Stimulated activated CD4-positive, alpha-beta T cell treated with anti-CD3 and anti-CD28 coated beads, Interleukin-1b, Interleukin-23, amount 100 ng/mL, for 24 hours (primary cell): ENCODE measurements around the gene SHLD2.
"Not testable (repeated sequence)": the region's sequence is repeated elsewhere in the genome, so short reads cannot be mapped to it uniquely, and the experiment has no call there.

ENCODE experiments used
- DNase-seq, 4 experiments: peaks; one replicate each; pipeline ENCODE4 v3.0.0-alpha.2; 2020; ENCODE audit warnings: low read depth in 4 of 4, low spot score in 1 of 4

The SHLD2 gene

DNA sequence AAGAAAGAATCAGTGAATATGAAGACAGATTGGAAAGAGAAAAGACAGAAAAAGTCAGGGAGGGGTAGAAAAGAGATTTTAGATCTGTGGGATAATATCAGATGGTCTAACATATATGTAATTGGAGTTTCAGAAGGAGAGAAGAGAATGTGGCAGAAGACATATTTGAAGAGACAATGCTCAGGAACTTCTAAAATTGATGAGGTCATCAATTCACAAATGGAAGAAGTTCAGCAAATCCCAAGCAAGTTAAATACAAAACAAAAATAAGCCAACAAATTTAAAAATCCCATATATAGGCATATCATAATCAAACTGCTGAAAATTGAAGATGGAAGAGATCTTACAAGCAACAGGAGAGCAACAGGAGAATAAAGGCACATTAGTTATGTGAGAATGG, 42.5 kb downstream of the SHLD2 start:
- not testable (repeated sequence) for DNase-seq

DNA sequence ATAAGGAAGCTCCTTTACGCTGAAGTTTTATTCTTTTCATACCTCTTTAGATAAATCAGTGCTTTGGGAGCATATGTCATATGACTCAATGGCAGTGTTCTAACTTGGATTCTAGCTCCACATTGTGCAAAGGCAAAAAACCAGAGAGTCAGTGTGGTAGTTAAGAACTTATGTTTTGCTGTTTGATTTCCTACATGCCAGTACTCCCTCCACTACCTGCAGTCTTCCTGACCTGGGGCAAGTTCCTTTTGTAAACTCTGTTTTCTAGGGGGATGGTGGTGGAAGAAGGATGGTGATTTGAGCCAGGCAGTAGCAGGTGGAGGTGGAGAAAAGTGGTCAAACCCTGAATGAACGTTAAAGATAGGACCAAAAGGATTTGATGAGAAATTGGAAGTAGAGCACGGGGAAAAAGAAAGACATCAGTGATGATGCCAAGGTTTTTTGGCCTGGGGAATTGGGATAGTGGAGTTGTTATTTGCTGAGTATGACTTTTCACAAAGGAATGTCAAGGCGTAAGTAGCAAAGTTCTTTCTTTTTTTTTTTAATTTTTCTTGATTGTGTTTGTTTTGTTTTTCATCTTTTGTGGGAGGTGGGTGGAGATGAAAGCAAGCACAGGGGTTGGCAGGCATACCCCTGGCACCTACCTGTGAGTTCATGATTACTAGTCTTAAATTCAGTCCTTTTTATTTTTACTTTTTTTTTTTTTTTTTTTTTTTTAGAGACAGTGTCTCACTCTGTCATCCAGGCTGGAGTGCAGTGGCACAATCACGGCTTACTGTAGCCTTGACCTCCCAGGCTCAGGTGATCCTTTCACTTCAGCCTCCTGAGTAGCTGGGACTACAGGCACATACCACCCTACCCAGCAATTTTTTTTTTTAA, 47.5 kb downstream of the SHLD2 start:
- not testable (repeated sequence) for DNase-seq

DNA sequence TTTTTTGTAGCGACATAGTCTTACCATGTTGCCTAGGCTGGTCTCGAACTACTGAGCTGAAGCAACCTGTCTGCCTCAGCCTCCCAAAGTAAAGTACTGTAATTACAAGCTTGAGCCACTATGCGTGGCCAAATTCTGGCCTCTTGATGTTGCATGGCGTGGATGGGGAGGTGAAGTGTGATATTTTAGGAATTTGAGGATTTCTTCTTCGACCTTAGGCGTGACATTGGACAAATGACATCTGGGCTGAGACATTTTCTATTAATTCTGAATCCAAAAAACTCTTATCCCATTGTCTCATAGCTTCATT, 48.1 kb downstream of the SHLD2 start:
- not testable (repeated sequence) for DNase-seq

DNA sequence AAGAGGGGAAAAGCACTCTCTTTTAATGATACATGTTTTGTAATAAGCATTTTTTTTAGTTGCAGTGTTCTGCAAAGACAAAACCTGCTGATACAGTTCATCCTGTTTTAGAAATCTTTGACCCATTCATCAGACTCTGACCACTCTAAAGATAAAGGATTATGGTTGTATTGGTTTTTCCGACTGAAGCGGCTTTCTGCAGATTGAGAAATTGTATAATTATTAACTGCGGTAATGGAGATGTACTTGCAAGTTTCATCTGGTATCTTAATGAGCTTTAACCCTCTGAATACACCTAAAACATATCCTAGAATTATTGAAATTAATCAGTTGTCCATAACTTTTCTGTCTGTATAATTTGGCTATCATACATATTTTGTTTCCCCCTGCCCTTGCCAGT, 50.6 kb downstream of the SHLD2 start:
- not testable (repeated sequence) for DNase-seq

DNA sequence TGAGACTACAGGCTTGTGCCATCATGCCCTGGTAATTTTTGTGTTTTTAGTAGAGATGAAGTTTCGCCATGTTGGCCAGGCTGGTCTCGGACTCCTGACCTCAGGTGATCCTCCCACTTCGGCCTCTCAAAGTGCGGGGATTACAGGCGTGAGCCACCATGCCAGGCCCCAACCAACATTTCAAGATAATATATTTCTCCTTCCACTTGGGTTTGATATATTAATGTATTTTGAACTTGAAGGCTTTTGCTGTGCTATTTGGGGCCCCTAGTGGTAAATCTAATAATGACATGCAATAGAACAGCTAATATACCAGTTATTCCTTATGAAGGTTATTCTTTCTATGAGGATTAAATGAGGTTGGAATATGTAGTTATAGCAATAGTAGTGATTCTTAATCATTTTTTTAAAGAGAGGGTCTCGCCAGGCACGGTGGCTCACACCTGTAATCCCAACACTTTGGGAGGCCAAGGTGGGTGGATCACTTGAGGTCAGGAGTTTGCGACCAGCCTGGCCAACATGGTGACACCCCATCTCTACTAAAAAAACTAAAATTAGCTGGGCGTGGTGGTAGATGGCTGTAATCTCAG, 54.1 kb downstream of the SHLD2 start:
- not testable (repeated sequence) for DNase-seq

DNA sequence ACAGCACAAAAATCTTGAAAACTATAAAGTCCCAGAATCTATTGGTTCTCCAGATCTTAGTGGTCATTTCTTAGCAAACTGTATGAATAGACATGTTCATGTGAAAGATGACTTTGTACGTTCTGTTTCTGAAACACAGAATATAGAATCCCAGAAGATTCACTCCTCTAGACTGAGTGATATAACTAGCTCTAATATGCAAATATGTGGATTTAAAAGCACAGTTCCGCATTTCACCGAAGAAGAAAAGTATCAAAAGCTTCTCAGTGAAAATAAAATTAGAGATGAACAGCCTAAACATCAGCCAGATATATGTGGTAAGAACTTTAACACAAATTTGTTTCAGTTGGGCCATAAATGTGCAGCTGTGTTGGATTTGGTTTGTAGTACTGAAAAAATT, 56.5 kb downstream of the SHLD2 start:
- DNase-seq, result not testable (repeated sequence)

DNA sequence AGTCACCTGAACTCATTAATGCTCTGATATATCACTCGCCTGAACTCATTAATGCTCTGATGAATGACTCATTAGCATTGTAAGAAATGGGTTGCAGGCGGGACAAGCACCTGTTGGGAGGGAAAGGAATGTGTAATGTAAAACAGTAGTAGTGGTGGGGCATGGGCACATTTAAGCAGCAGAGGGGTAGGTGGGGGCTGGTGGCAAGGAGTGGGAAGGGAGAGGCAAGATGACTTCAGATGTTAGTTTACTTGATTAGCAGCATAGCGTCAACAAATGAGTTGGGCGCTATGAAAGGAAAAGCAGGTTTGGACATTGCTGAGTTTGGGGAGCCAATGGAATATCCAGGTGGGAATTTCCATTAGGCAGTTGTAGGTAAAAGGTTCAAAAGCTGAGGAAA, 61.8 kb downstream of the SHLD2 start:
- not testable (repeated sequence) for DNase-seq

DNA sequence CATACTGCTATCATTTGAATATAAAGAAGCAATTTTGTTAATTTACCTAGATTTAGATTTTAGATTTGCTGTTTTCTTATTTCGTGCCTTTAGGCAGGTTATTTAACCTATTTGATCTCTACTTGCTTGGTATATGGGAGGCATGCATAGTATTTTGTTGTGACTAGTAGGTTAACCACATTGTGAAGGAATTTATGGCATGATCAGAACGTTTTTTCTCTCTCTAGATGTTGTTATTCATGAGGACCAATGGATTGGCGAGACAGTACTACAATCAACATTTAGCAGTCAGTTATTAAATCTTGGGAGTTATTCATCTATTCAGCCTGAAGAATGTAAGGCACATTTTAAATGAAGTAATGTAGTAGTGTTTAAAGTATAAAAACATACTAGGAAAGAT, 62.8 kb downstream of the SHLD2 start:
- DNase-seq, result not testable (repeated sequence)

DNA sequence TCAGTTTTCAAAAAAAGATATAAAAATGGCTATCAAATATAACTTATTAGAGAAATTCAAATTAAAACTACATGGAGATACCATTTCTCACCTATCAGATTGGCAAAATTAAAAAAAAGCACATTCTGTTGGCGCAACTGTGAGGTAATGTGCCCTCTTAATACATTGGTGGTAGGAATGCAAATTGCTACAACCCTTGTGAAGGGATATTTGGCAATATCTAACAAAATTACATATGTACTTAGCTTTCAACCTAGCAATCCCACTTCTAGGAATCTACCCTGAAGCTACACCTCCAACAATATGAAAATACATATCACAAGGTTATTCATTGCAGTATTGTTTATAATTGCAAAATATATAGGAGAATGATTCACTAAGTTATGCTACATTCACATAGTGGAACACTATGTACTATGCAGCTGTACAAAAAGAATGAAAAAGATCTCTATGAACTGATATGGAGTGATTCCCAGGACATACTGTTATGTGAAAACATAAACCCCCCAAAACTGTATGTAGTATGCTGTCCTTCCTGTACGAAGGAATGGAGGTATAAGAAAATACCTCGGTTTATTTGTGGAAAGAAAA, 67.8 kb downstream of the SHLD2 start:
- not testable (repeated sequence) for DNase-seq

DNA sequence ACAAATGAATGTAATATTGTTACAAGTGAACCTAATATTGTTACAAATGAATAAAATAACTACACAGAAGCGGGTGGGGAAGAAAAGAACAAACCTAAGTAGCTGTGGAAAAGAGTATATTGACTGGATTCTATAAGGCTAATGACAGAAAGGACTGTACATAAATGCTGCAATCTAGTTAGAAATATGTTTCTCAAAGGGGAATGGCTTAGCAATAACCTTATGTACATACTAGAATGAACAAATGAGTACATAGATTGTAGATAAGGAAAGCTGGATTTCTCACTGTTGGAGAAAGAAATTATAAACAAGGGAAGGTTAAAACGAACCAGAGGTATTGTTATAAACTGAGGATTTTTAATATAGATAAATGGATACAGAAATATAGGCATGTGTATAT, 68.4 kb downstream of the SHLD2 start:
- not testable (repeated sequence) for DNase-seq

DNA sequence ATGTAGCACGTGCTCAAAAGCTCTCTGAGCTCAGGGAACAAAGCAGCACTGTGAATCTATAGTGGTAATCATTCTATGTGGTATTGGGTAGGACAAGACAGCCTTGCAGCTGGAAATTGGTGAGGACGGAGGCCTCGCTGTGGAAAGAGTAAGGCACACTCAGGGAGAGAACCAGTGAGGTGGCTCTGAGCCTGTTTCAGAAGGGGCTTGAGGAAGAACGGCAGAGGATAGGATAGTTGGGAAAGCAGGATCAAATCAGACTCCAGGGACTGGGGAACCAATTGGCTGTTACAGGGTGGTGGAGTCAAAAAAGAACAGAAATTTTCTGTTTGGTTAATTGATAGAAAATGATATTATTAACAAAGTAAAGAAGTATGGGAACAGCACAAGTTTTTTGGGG, 74.9 kb downstream of the SHLD2 start:
- DNase-seq, result not testable (repeated sequence)

DNA sequence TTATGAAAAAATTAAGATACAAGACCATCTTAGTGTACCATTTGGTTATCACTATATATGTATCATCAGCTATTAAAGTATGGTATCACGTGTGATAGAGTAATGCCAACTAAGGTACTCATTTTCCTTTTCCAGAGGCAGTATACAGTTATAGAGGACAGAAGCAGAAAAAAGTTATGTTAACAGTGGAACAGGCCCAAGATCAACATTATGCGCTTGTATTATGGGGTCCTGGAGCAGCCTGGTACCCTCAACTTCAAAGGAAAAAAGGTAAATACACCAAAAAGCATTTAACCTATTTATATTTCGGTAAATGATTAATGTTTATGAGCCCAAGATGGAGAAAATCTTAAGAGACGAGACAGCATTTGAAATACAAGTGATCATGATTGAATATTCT, 75.7 kb downstream of the SHLD2 start:
- DNase-seq, result not testable (repeated sequence)

DNA sequence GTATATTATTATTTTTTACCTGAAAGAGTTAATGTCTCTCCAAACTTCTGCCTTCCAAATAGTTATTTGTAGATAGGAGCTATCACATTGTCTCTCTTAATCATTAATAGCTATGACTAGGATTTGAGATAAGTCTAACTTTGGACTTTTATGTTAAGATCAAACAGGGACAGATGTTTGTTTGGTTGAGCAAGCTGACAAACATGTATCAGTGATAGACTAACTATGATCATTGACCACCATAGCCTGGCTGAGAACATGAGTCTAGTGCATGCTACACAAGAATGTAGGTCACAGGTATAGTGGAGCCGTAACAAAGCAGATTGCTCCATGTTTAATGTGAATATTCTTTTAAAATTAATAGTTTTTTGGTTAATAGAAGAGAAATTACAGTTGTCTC, 76.7 kb downstream of the SHLD2 start:
- DNase-seq, result not testable (repeated sequence)

DNA sequence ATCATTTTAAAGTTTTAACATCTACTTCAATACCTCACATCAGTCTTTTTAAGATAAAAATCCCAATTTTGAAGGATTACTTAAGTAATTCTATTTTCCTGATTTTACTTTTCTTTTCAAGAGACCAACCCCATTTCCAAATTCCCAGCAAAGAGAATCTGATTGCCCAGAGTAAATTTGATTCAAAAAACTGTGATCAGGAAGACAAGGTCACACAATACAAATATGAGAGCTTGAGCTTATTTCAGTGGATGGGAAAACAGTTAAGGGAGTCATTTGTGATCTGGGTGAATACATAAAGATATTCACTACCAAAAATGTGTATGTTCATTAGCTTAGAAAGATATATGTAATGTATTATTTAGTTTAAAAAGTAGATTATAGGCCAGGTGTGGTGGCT, 77.2 kb downstream of the SHLD2 start:
- DNase-seq, result not testable (repeated sequence)

DNA sequence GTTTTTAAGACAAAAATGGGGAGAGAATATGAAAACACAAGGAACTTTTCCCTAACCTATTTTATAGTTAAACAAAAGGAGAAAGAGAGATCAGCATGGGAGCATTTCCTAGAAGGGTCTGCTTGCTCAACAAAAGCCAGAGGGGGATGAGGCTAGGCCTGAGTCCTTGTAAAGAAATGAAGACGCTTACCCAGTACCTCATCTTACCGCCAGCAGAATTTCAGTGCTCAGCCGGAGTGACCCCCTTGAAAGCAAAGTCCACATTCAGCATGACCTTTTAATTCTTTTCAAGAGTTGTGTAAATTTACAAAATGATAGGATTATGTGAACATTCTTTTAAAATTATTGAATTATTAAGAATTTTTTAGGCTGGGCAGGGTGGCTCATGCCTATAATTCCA, 82.6 kb downstream of the SHLD2 start:
- DNase-seq, result not testable (repeated sequence)

DNA sequence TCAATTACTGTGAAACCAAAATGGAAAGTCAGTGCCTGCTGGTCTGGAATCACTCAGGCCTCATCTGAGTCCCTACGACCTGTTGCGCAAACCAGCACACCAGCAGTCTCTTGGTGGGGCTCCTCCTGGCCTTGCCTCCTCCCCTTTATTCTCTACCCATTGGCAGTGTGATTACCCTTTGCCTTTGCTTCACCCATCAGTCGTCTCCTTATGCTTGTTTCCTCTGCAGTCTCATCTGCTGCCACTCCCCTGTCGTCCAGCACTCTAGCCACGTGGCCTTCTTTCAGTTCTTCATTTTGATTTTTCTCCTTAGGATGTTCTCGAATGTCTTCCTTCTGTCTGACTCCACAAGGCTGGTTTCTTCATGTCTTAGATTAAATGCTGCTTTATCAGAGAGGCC, 89.4 kb downstream of the SHLD2 start:
- not testable (repeated sequence) for DNase-seq

DNA sequence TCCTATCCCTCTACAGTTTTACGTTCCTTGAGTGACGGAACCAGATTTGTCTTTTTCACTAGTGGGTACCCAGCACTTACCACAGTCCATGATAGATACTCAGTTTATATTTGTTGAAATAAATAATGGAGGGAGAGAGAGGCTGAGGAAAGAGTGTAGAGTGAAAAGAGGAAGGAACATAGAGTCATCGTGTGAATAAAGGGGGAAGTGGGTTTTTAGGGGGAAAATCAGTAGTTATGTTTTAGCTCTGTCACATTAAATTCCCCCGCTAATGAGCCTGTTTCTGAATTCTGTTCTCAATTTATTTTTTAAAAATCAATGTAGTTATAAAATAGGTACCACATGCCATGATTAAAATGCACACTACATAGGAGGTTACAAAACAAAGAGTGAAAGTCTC, 91.0 kb downstream of the SHLD2 start:
- not testable (repeated sequence) for DNase-seq

DNA sequence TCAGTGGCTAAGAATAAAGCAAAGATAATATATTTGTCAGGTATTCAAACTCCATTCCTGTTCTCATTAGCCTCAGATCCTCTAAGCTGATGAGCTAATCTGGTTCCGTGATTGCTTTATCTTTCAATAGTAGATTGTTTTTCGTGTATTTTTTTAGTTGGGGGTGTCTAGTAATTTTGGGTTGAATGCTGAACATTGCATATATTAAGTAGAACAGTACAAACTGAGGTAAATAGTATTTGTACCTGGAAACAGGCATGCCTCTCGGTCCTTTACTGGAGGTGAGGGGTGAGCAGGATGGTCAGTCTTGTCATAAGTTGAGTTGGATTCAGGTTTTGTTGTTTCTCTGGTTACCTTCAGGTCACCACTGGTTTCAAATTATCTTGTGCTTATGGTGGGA, 92.6 kb downstream of the SHLD2 start:
- not testable (repeated sequence) for DNase-seq

DNA sequence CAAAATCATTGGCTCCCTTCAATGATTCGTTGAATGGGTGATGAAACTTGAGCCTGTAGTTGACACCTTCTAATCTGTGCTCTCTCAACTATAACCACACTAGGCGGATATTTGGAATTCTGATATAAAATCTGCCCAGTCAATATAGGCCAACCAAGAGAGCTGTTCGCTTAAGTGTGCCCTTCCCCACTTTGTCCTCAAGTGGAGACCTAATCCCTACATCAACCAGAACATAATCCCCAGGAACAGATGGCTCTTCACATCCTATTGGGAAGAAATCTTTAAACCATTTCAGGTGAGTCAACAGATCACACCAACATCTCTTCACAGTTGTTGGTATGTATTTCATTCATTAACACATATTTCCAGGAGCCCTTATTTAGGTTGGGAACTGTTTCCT, 96.8 kb downstream of the SHLD2 start:
- not testable (repeated sequence) for DNase-seq

DNA sequence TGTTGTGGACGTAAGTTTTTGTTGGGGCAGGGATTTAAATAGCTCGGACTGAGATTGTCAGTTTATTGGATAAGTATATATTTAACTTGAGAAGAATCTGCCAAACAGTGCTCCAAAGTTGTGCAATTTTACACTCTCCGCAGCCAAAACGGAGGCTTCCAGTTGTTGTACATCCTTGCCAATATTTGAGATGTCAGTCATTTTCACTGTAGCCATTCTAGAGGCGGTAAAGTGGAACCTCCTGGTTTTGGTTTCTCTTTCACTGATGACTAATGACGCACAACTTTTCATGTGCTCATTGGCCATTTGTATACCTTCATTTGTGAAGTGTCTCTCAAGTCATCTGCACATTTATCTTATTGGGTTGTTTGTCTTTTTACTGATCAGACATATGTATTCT, 105.9 kb downstream of the SHLD2 start:
- not testable (repeated sequence) for DNase-seq

DNA sequence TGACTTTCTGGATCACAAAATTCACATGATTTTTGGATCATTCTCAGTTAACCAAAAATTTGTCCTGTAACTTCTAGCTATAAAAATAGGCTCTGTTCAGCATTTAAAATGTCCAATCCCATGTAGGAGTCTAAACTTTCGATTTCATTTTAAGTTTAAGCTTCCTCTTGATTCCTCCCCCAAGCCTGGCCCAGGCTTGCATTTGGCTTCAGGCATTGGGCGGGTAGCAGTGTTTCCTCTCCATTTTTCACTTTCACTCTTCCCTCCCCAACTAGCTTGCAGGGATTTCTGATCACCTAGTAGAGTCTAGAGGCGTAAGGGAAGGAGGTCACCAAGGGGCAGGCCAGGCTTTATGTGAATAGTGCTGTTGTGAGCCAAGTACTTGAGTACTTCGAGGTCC, 109.8 kb downstream of the SHLD2 start:
- DNase-seq, result not testable (repeated sequence)

DNA sequence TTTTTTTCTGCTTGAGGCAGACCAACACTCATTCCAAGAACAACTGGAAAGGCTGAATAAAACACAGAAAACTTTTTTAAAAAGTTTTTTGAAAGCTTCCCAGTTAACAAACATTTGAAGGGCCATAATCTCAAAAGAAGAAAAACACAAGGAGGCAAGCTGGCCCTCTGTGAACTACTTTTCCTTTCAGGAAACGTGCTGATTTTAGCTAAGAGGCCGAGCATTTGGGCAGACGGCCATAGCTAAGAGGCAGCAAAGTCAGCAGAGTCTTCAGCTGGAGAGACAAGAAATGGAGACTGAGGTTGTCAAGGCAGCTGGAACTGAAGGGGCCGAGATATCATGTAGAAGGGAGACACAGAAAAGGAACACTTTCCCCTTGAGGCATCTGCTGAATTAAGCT, 111.9 kb downstream of the SHLD2 start:
- not testable (repeated sequence) for DNase-seq
